ENCODE results near the gene OR2G2. TPM values are rescaled to one million over a fixed set of nuclear protein-coding genes. Genes with fewer than 3 reads are reported as not detected.

OR2G2 gene
- total RNA-seq, 1 experiment from 2014 or later: not detected

DNA sequence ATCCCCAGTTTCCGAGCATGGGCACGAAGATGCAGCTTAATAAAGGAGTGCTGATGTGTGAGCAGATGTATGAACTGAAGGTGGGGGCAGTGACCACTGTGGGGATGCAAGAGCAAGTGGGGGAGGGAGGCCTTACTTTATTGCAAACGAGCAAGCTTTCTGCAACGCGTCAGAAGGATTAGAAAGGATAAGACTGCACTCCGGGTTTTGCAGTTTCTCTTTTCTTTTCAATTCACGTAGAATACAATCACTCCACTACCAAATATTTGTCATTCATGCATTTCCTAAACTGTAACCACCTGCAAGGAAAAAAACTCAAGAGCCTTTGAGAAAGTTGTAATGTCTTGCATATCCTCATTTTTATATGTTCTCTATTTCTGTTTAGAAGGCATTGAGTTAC is 47.6 kb upstream of the OR2G2 start:
- no peak for DNase-seq (ENCODE audit: low spot score)
- CTCF ChIA-PET: no interaction called here
- Histone ChIP-seq H3K9me3 (ENCODE audit: low read depth, low read length, poor library complexity, severe bottlenecking) (no peaks in the 10 kb centered on the region), H3K4me3 (ENCODE audit: low read depth, low read length, poor library complexity, severe bottlenecking) (no peak overlapping the region), H3K27ac (ENCODE audit: low read depth, low read length, poor library complexity, severe bottlenecking) (no peak overlapping the region), H3K4me1 (ENCODE audit: insufficient read depth, low read length, poor library complexity, severe bottlenecking) (no peaks in the 10 kb centered on the region), H3K27me3 (replicated peaks; ENCODE audit: insufficient read depth, low read depth, low read length, poor library complexity) (peaks cover 43% of the 10 kb centered on the region), H3K36me3 (ENCODE audit: insufficient read depth, low read length, poor library complexity, severe bottlenecking) (no peaks in the 10 kb centered on the region)
- TF ChIP-seq, protein P1, sequence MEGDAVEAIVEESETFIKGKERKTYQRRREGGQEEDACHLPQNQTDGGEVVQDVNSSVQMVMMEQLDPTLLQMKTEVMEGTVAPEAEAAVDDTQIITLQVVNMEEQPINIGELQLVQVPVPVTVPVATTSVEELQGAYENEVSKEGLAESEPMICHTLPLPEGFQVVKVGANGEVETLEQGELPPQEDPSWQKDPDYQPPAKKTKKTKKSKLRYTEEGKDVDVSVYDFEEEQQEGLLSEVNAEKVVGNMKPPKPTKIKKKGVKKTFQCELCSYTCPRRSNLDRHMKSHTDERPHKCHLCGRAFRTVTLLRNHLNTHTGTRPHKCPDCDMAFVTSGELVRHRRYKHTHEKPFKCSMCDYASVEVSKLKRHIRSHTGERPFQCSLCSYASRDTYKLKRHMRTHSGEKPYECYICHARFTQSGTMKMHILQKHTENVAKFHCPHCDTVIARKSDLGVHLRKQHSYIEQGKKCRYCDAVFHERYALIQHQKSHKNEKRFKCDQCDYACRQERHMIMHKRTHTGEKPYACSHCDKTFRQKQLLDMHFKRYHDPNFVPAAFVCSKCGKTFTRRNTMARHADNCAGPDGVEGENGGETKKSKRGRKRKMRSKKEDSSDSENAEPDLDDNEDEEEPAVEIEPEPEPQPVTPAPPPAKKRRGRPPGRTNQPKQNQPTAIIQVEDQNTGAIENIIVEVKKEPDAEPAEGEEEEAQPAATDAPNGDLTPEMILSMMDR (conservative IDR thresholded peaks at IDR 0.05; ENCODE audit: low read depth, low read length): no peak
- no peak for TF ChIP-seq EZH2 (IDR thresholded peaks at IDR 0.05; ENCODE audit: borderline replicate concordance, low read depth, low read length, poor library complexity, severe bottlenecking)
- BruUV-seq (replicated peaks): no TSS peak
- POLR2A ChIA-PET (ENCODE audit: low non-redundant PET): no interaction called here
- intact Hi-C loops (cut with micrococcal nuclease; ENCODE audit: unreplicated experiment): no loop called here

DNA sequence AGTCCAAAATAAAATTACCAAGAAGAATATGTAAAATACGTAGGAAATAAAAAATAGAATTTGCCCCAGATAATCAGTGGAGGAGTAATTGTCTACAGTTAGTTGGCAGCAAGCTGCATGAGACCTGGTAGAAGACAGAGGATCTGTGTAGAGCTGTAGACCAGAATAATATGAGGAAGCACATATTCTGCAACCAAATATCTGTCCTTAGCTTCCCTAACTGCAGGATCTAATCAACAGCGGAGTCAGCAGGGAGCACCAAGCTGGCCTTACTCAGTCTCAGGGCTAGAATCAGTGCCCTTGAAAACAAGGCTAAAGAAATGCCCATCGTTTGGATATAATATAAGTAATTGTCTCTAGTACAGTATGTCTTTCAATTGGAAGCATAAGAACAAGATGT is 45.3 kb upstream of the OR2G2 start:
- no peaks in the 10 kb centered on the region for H3K4me1 ChIP-seq (ENCODE audit: insufficient read depth, low read length, poor library complexity, severe bottlenecking)
- ChIA-PET POLR2A (ENCODE audit: low non-redundant PET) (no interaction called here), CTCF (no interaction called here)
- no peak overlapping the region for H3K27ac ChIP-seq (ENCODE audit: low read depth, low read length, poor library complexity, severe bottlenecking)
- H3K9me3 ChIP-seq (ENCODE audit: low read depth, low read length, poor library complexity, severe bottlenecking): no peaks in the 10 kb centered on the region
- BruUV-seq (replicated peaks): no TSS peak
- DNase-seq (ENCODE audit: low spot score): no peak
- TF ChIP-seq EZH2 (IDR thresholded peaks at IDR 0.05; ENCODE audit: borderline replicate concordance, low read depth, low read length, poor library complexity, severe bottlenecking): no peak
- TF ChIP-seq, protein P1 (conservative IDR thresholded peaks at IDR 0.05; ENCODE audit: low read depth, low read length): no peak
- intact Hi-C loops (cut with micrococcal nuclease; ENCODE audit: unreplicated experiment): no loop called here
- no peak overlapping the region for H3K4me3 ChIP-seq (ENCODE audit: low read depth, low read length, poor library complexity, severe bottlenecking)
- H3K27me3 ChIP-seq (replicated peaks; ENCODE audit: insufficient read depth, low read depth, low read length, poor library complexity): peaks cover 29% of the 10 kb centered on the region
- no peaks in the 10 kb centered on the region for H3K36me3 ChIP-seq (ENCODE audit: insufficient read depth, low read length, poor library complexity, severe bottlenecking)

DNA sequence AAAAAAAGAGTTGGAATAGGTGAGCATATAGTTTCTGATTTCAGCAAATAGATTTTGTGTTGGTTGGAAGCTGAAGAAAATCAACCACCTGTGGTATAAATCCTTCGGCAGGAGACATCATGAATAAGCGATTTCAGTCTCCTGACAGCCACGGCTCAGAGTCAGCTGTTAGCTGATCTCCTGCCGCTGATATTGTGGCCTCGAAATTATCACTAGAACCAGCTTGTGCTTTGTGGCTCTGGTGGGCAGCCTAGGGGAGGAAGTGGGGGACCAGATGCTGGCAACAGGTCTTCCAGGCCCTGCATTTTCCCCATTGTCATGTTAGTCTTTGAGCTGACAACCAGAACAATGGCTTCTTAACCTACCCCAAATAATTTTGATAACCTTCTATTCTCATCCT is 40.1 kb upstream of the OR2G2 start:
- ChIA-PET POLR2A (ENCODE audit: low non-redundant PET) (no interaction called here), CTCF (no interaction called here)
- H3K36me3 ChIP-seq (ENCODE audit: insufficient read depth, low read length, poor library complexity, severe bottlenecking): no peaks in the 10 kb centered on the region
- intact Hi-C loops (cut with micrococcal nuclease; ENCODE audit: unreplicated experiment): no loop called here
- no peak for DNase-seq (ENCODE audit: low spot score)
- no peaks in the 10 kb centered on the region for H3K9me3 ChIP-seq (ENCODE audit: low read depth, low read length, poor library complexity, severe bottlenecking)
- TF ChIP-seq EZH2 (IDR thresholded peaks at IDR 0.05; ENCODE audit: borderline replicate concordance, low read depth, low read length, poor library complexity, severe bottlenecking): no peak
- TF ChIP-seq, protein P1 (conservative IDR thresholded peaks at IDR 0.05; ENCODE audit: low read depth, low read length): no peak
- no peak overlapping the region for H3K27ac ChIP-seq (ENCODE audit: low read depth, low read length, poor library complexity, severe bottlenecking)
- H3K4me3 ChIP-seq (ENCODE audit: low read depth, low read length, poor library complexity, severe bottlenecking): no peak overlapping the region
- H3K27me3 ChIP-seq (replicated peaks; ENCODE audit: insufficient read depth, low read depth, low read length, poor library complexity): peaks cover 14% of the 10 kb centered on the region
- no TSS peak for BruUV-seq (replicated peaks)
- H3K4me1 ChIP-seq (ENCODE audit: insufficient read depth, low read length, poor library complexity, severe bottlenecking): no peaks in the 10 kb centered on the region
